ENCODE results near the gene LILRA1. TPM values are rescaled to one million over a fixed set of nuclear protein-coding genes. Genes with fewer than 3 reads are reported as not detected.

LILRA1 gene
- total RNA-seq, 2 donors from 2014 or later, result 0.47 TPM; not detected in 1

GRCh38 chr19:54608792-54609191, 15.4 kb downstream of the LILRA1 start:
- Histone ChIP-seq H3K9me3 (peaks cover 0 to 17% of the 10 kb centered on the region in 2 donors), H3K27ac (no peak overlapping the region), H3K4me1 (no peaks in the 10 kb centered on the region), H3K36me3 (no peaks in the 10 kb centered on the region), H3K27me3 (no peaks in the 10 kb centered on the region), H3K4me3 (no peak overlapping the region)
- DNase-seq (ENCODE audit: low spot score), result no peak
- no peak for TF ChIP-seq CTCF (IDR thresholded peaks at IDR 0.05)

- Histone ChIP-seq H3K27me3 (no peaks in the 10 kb centered on the region), H3K9me3 (peaks cover 0 to 17% of the 10 kb centered on the region in 2 donors), H3K4me3 (no peak overlapping the region), H3K4me1 (no peaks in the 10 kb centered on the region), H3K36me3 (no peaks in the 10 kb centered on the region), H3K27ac (no peak overlapping the region)
- DNase-seq (ENCODE audit: low spot score), result no peak
- no peak for TF ChIP-seq CTCF (IDR thresholded peaks at IDR 0.05)
Observed at GRCh38 chr19:54609356-54609791, 15.9 kb downstream of the LILRA1 start.

- Histone ChIP-seq H3K4me3 (no peak overlapping the region), H3K9me3 (peaks cover 0 to 16% of the 10 kb centered on the region in 2 donors), H3K27me3 (no peaks in the 10 kb centered on the region), H3K36me3 (no peaks in the 10 kb centered on the region), H3K4me1 (no peaks in the 10 kb centered on the region), H3K27ac (no peak overlapping the region)
- DNase-seq (ENCODE audit: low spot score), result no peak
- TF ChIP-seq CTCF (IDR thresholded peaks at IDR 0.05), result no peak
Observed at GRCh38 chr19:54612428-54612827, 19.0 kb downstream of the LILRA1 start.

- H3K4me1 ChIP-seq, result no peaks in the 10 kb centered on the region
- H3K9me3 ChIP-seq, result peaks cover 0 to 16% of the 10 kb centered on the region in 2 donors
- no peak overlapping the region for H3K27ac ChIP-seq
- no peaks in the 10 kb centered on the region for H3K36me3 ChIP-seq
- no peak for TF ChIP-seq CTCF (IDR thresholded peaks at IDR 0.05)
- no peaks in the 10 kb centered on the region for H3K27me3 ChIP-seq
- H3K4me3 ChIP-seq, result no peak overlapping the region
- no peak for DNase-seq (ENCODE audit: low spot score)
Observed at GRCh38 chr19:54614726-54615125, 21.3 kb downstream of the LILRA1 start.

GRCh38 chr19:54616057-54616456, 22.6 kb downstream of the LILRA1 start:
- DNase-seq (ENCODE audit: low spot score), result no peak
- Histone ChIP-seq H3K36me3 (no peaks in the 10 kb centered on the region), H3K9me3 (peaks cover 0 to 16% of the 10 kb centered on the region in 2 donors), H3K27ac (no peak overlapping the region), H3K4me1 (no peaks in the 10 kb centered on the region), H3K4me3 (no peak overlapping the region), H3K27me3 (no peaks in the 10 kb centered on the region)
- no peak for TF ChIP-seq CTCF (IDR thresholded peaks at IDR 0.05)

- H3K4me3 ChIP-seq, result no peak overlapping the region
- TF ChIP-seq CTCF (IDR thresholded peaks at IDR 0.05), result no peak
- H3K27ac ChIP-seq, result no peak overlapping the region
- no peaks in the 10 kb centered on the region for H3K27me3 ChIP-seq
- DNase-seq (ENCODE audit: low spot score), result no peak
- H3K9me3 ChIP-seq, result peaks cover 0 to 16% of the 10 kb centered on the region in 2 donors
- no peaks in the 10 kb centered on the region for H3K4me1 ChIP-seq
- no peaks in the 10 kb centered on the region for H3K36me3 ChIP-seq
Observed at GRCh38 chr19:54616821-54617560, 23.6 kb downstream of the LILRA1 start.
